HL-60 (cell line): Measurements from ENCODE around the gene KRT6A.

Experiments used
- DNase-seq, 2 experiments: peaks; one replicate each; pipeline ENCODE4 v3.0.0-alpha.2; 2010 to 2020; ENCODE audit warnings: low read depth in 1 of 2, low spot score in 1 of 2
- H3K27ac ChIP-seq: fragments of 250-450 bp; sonication (Bioruptor Pico); replicated peaks from 2 replicates; pipeline ENCODE4 v1.5.1; 2020; ENCODE audit warnings: mild to moderate bottlenecking, moderate library complexity
- H3K27me3 ChIP-seq: fragments of 250-450 bp; sonication (Bioruptor Pico); 2 replicates; pipeline ENCODE4 v1.5.1; 2021; ENCODE audit warnings: mild to moderate bottlenecking, moderate library complexity; ENCODE audit not compliant: insufficient read depth, poor library complexity, severe bottlenecking
- H3K4me3 ChIP-seq: replicated peaks from 2 replicates; pipeline ENCODE4 v1.5.1; 2011; ENCODE audit warnings: mild to moderate bottlenecking, control low read depth, low read length; ENCODE audit not compliant: insufficient read depth
- GABPA ChIP-seq: IDR thresholded peaks from 2 replicates; pipeline ENCODE4 v1.6.1; 2012; ENCODE audit warnings: low read depth
- POLR2AphosphoS5 ChIP-seq: IDR thresholded peaks from 2 replicates; pipeline ENCODE4 v1.6.1; 2012; ENCODE audit warnings: low read depth
- SPI1 ChIP-seq: IDR thresholded peaks from 2 replicates; pipeline ENCODE4 v1.6.1; 2012; ENCODE audit warnings: low read depth, mild to moderate bottlenecking, borderline replicate concordance
- TF ChIP-seq, protein P1 (sequence below): IDR thresholded peaks from one replicate; pipeline ENCODE4 v1.5.1; 2011; ENCODE audit warnings: low read length, control low read depth, inconsistent platforms; ENCODE audit not compliant: insufficient read depth
- TF ChIP-seq, protein P2 (sequence below): IDR thresholded peaks from 2 replicates; pipeline ENCODE4 v1.6.1; 2012; ENCODE audit warnings: low read depth; ENCODE audit not compliant: insufficient replicate concordance

Gene KRT6A

DNA sequence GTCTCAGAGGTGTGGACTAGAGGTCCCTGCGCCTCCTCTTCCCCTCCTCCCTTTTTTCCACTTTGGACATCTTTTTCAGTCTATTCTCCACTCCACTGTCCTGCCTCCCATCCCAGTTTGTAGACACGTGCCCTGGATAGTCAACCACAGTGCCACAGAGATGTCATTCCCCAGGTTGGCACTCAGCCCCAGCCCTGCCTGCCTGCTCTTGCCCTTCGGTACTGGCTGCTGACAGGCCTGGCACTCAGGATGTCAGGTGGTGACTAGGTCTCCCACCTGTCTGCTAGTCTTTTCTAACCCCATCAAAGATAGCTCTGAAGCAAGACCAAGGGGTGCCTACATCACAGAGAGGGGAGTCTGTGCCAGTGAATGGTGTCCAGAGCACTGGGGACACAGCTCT lies 44.0 kb upstream of the KRT6A start:
- H3K27ac ChIP-seq, result no peak overlapping the region

DNA sequence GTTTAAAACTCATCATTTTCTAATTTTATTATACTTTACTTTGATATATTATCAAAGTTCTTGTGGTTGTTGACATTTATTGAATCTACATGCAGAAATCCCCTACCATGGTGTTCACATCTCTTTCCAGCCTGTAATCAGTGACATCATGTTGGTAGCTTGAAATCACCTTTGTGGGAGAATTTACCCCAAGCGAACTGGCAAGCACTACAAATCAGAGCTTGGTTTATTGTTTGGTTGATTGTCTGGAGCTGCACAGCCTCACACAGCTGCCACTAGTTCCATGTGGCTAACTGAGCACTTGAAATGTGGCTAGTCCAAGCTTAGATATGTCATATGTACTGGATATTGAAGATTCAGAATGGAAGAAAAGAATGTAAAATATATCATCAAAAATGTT lies 42.5 kb upstream of the KRT6A start:
- Histone ChIP-seq H3K27me3 (no peaks in the 10 kb centered on the region), H3K4me3 (no peak overlapping the region), H3K27ac (no peak overlapping the region)
- DNase-seq, result no peak
- TF ChIP-seq, protein P1, sequence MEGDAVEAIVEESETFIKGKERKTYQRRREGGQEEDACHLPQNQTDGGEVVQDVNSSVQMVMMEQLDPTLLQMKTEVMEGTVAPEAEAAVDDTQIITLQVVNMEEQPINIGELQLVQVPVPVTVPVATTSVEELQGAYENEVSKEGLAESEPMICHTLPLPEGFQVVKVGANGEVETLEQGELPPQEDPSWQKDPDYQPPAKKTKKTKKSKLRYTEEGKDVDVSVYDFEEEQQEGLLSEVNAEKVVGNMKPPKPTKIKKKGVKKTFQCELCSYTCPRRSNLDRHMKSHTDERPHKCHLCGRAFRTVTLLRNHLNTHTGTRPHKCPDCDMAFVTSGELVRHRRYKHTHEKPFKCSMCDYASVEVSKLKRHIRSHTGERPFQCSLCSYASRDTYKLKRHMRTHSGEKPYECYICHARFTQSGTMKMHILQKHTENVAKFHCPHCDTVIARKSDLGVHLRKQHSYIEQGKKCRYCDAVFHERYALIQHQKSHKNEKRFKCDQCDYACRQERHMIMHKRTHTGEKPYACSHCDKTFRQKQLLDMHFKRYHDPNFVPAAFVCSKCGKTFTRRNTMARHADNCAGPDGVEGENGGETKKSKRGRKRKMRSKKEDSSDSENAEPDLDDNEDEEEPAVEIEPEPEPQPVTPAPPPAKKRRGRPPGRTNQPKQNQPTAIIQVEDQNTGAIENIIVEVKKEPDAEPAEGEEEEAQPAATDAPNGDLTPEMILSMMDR, result no peak
- TF ChIP-seq GABPA, result no peak
- no peak for TF ChIP-seq POLR2AphosphoS5
- TF ChIP-seq, protein P2, sequence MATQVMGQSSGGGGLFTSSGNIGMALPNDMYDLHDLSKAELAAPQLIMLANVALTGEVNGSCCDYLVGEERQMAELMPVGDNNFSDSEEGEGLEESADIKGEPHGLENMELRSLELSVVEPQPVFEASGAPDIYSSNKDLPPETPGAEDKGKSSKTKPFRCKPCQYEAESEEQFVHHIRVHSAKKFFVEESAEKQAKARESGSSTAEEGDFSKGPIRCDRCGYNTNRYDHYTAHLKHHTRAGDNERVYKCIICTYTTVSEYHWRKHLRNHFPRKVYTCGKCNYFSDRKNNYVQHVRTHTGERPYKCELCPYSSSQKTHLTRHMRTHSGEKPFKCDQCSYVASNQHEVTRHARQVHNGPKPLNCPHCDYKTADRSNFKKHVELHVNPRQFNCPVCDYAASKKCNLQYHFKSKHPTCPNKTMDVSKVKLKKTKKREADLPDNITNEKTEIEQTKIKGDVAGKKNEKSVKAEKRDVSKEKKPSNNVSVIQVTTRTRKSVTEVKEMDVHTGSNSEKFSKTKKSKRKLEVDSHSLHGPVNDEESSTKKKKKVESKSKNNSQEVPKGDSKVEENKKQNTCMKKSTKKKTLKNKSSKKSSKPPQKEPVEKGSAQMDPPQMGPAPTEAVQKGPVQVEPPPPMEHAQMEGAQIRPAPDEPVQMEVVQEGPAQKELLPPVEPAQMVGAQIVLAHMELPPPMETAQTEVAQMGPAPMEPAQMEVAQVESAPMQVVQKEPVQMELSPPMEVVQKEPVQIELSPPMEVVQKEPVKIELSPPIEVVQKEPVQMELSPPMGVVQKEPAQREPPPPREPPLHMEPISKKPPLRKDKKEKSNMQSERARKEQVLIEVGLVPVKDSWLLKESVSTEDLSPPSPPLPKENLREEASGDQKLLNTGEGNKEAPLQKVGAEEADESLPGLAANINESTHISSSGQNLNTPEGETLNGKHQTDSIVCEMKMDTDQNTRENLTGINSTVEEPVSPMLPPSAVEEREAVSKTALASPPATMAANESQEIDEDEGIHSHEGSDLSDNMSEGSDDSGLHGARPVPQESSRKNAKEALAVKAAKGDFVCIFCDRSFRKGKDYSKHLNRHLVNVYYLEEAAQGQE, result no peak
- no peak for TF ChIP-seq SPI1

More for the DNA sequence above, 44.0 kb upstream of the KRT6A start:
- no peak for TF ChIP-seq SPI1
- TF ChIP-seq, protein P2, result no peak
- no peak for TF ChIP-seq POLR2AphosphoS5
- no peak for TF ChIP-seq GABPA
- TF ChIP-seq, protein P1, result no peak
- DNase-seq, result no peak
- Histone ChIP-seq H3K4me3 (no peak overlapping the region), H3K27me3 (no peaks in the 10 kb centered on the region)

DNA sequence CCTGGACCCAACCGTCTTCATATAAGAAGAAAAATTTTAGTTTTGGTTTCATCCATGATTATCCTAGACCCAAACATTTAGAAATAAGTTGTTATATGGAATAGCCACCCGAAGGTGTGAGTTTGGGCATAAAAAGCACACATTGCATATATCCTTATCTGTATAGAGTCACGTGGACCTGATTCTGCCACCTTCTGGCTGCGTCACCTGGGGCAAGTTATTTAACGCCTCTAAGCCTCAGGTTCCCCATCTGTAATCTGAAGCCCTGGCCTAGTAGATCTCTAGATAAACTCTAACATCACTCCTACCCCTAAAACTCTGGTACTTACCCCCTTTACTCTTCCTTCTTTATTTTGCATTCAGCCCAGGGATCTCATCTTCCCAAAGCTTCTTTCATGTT lies 41.4 kb upstream of the KRT6A start:
- DNase-seq, result no peak
- H3K27me3 ChIP-seq, result no peaks in the 10 kb centered on the region
- TF ChIP-seq, protein P2, result no peak
- no peak for TF ChIP-seq SPI1
- no peak for TF ChIP-seq POLR2AphosphoS5
- TF ChIP-seq GABPA, result no peak
- TF ChIP-seq, protein P1, result no peak

More for the DNA sequence above, 41.4 kb upstream of the KRT6A start:
- Histone ChIP-seq H3K4me3 (no peak overlapping the region), H3K27ac (no peak overlapping the region)
